ENCODE measurements around the gene TERF2IP.
A peak's percentile ranks its signal among the peaks of the same experiment; 100 is the strongest.

Gene TERF2IP

GRCh38 chr16:75653922-75654321 lies 6.3 kb downstream of the TERF2IP start:
- no peak for TF ChIP-seq CTCF (IDR thresholded peaks at IDR 0.05; ENCODE audit: low read depth, low read length, poor library complexity, severe bottlenecking)
- TF ChIP-seq EZH2phosphoT487 (IDR thresholded peaks at IDR 0.05; ENCODE audit: borderline replicate concordance, low read length) = no peak
- H3K4me2 ChIP-seq (ENCODE audit: low read length) = peak overlapping the region; percentile 75
- no peaks in the 10 kb centered on the region for H3K9me3 ChIP-seq (ENCODE audit: control insufficient read depth, insufficient read depth, low read length)
- peaks cover 8% of the 10 kb centered on the region; the same call in 1 of the 2 replicates for H3F3A ChIP-seq (ENCODE audit: control insufficient read depth, insufficient read depth)
- peaks cover 76% of the 10 kb centered on the region for H3K36me3 ChIP-seq (ENCODE audit: control insufficient read depth, low read length)
- peak overlapping the region; percentile 50 for H3K27ac ChIP-seq (ENCODE audit: low read depth, low read length)
- H3K27me3 ChIP-seq (ENCODE audit: control insufficient read depth, low read length) = no peaks in the 10 kb centered on the region
- H3K4me1 ChIP-seq (ENCODE audit: control insufficient read depth, low read length) = peaks cover 40% of the 10 kb centered on the region
- no peaks in the 10 kb centered on the region for H3K9me2 ChIP-seq (replicated peaks; ENCODE audit: control insufficient read depth, low read length)
- H3K79me2 ChIP-seq (ENCODE audit: control insufficient read depth, low read length) = peaks cover 73% of the 10 kb centered on the region
- peaks cover 21% of the 10 kb centered on the region; the same call in 1 of the 2 replicates for H4K20me1 ChIP-seq (ENCODE audit: control insufficient read depth, insufficient read depth, low read depth, low read length)
- H3K4me3 ChIP-seq (ENCODE audit: low read length) = peak overlapping the region; percentile 59

- Histone ChIP-seq H3K27ac (ENCODE audit: low read depth, low read length) (no peak overlapping the region), H3K36me3 (ENCODE audit: control insufficient read depth, low read length) (peaks cover 63% of the 10 kb centered on the region), H3K9me2 (replicated peaks; ENCODE audit: control insufficient read depth, low read length) (no peaks in the 10 kb centered on the region), H4K20me1 (ENCODE audit: control insufficient read depth, insufficient read depth, low read depth, low read length) (peaks cover 6% of the 10 kb centered on the region; the same call in 1 of the 2 replicates), H3K4me1 (ENCODE audit: control insufficient read depth, low read length) (peaks cover 13% of the 10 kb centered on the region), H3K9me3 (ENCODE audit: control insufficient read depth, insufficient read depth, low read length) (no peaks in the 10 kb centered on the region), H3K27me3 (ENCODE audit: control insufficient read depth, low read length) (no peaks in the 10 kb centered on the region), H3F3A (ENCODE audit: control insufficient read depth, insufficient read depth) (no peaks in the 10 kb centered on the region), H3K4me2 (ENCODE audit: low read length) (no peak overlapping the region), H3K79me2 (ENCODE audit: control insufficient read depth, low read length) (peaks cover 31% of the 10 kb centered on the region), H3K4me3 (ENCODE audit: low read length) (no peak overlapping the region)
- no peak for TF ChIP-seq EZH2phosphoT487 (IDR thresholded peaks at IDR 0.05; ENCODE audit: borderline replicate concordance, low read length)
- TF ChIP-seq CTCF (IDR thresholded peaks at IDR 0.05; ENCODE audit: low read depth, low read length, poor library complexity, severe bottlenecking) = no peak
Measured at GRCh38 chr16:75658175-75658574, 10.6 kb downstream of the TERF2IP start.

GRCh38 chr16:75660321-75660720 lies 12.7 kb downstream of the TERF2IP start:
- H3K9me3 ChIP-seq (ENCODE audit: control insufficient read depth, insufficient read depth, low read length) = no peaks in the 10 kb centered on the region
- H3K27me3 ChIP-seq (ENCODE audit: control insufficient read depth, low read length) = no peaks in the 10 kb centered on the region
- H3K9me2 ChIP-seq (replicated peaks; ENCODE audit: control insufficient read depth, low read length) = no peaks in the 10 kb centered on the region
- H3K27ac ChIP-seq (ENCODE audit: low read depth, low read length) = no peak overlapping the region
- H3K4me2 ChIP-seq (ENCODE audit: low read length) = no peak overlapping the region
- no peak overlapping the region for H3K4me3 ChIP-seq (ENCODE audit: low read length)
- H4K20me1 ChIP-seq (ENCODE audit: control insufficient read depth, insufficient read depth, low read depth, low read length) = no peaks in the 10 kb centered on the region
- TF ChIP-seq EZH2phosphoT487 (IDR thresholded peaks at IDR 0.05; ENCODE audit: borderline replicate concordance, low read length) (no peak), CTCF (IDR thresholded peaks at IDR 0.05; ENCODE audit: low read depth, low read length, poor library complexity, severe bottlenecking) (no peak)
- H3K79me2 ChIP-seq (ENCODE audit: control insufficient read depth, low read length) = peaks cover 15% of the 10 kb centered on the region
- no peaks in the 10 kb centered on the region for H3F3A ChIP-seq (ENCODE audit: control insufficient read depth, insufficient read depth)
- H3K36me3 ChIP-seq (ENCODE audit: control insufficient read depth, low read length) = peaks cover 46% of the 10 kb centered on the region
- no peaks in the 10 kb centered on the region for H3K4me1 ChIP-seq (ENCODE audit: control insufficient read depth, low read length)

Measured in DOHH2 (cell line).